ENCODE measurements around the gene CNOT1.
"Not testable (repeated sequence)": the region's sequence is repeated elsewhere in the genome, so short reads cannot be mapped to it uniquely, and the experiment has no call there.

CNOT1 gene
- total RNA-seq, result 325 to 389 (median 385) reads per million in 3 experiments

DNA sequence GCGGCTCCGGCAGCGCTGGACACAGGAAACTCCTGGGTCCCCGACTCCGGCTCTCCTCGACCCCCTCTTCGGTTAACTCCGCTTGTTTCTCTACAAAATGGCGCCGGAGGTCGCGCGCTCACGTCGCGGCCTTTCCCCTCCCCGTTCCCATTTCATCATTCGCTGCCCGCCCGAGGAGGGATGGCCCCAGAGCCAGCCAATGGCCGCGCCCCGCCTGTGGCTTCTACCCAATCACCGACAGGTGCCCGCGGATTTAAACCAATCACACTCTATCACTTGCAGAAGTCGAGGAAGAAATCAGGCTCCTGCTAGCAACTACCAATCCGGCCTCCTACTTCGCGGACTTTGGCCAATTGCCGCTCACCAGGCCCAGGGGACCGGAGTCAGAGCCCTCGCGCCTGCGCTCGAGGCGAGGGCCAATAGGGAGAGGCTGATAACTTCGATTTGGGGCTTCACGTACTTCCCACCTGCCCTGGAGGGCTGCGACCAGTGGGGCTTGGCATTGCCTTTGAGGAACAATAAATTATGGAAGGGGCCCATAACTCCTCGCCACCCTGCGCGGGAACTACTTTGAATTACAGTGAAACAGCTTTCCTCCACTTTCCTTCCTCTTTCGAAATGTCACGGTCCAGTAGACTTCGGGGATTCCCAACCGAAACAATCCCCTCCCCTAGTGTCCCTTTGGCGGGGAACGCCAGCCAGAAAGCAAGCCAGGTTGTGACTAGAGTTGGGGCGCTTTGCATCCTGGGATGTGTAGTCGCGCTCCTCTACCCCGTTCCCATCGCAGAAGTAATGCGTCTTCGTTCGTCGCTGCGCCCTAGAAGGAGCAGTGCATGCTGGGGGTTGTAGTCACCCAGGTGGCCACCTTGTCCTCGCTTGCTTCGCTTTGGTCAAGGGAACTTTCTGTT is at the start of gene CNOT1:
CNOT1 (minus strand) TSS at position 94 of the 908 bp plus-strand sequence. CDS start 30,489 bp downstream, outside the sequence.
- DNase-seq, result peak; percentile 99

DNA sequence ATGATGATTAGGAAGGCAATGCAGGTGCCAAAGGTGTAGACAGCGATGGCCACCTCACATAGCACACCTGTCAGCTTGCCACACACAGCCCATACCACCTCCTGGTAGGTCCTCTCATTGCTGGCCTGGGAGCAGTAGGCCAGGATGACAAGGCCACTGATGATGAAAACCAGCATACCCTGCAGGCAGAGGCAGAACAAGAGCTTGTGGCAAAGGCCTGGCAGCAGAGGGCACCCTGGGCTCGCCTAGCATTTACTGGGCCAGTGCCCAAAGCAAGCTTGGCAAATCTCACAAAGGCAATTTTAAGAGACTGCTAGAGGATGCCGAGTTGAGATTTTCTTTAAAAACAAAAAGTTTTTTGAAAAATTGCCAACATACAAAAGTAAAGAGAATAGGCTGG is 49.1 kb upstream of the CNOT1 start:
- DNase-seq, result no peak

DNA sequence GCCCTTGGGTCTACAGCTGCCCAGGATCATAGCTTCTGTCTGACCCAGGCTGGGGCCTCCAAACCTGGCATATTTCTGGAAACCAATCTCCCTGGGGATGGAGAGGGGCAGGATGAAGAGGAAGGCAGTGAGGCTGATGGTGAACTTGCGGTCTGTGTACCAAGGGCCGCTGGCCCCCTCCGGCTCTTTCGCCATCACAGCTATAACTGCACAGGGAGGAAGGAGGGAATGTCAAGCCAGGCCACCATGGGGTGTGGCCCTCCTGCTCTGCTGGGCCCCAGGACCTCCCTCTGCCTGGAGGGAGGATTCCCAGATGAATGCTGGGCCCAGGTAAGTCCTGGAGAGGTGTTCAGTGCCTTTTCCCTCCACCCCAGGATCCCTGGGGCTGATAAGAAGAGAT is 48.6 kb upstream of the CNOT1 start:
- DNase-seq, result no peak

DNA sequence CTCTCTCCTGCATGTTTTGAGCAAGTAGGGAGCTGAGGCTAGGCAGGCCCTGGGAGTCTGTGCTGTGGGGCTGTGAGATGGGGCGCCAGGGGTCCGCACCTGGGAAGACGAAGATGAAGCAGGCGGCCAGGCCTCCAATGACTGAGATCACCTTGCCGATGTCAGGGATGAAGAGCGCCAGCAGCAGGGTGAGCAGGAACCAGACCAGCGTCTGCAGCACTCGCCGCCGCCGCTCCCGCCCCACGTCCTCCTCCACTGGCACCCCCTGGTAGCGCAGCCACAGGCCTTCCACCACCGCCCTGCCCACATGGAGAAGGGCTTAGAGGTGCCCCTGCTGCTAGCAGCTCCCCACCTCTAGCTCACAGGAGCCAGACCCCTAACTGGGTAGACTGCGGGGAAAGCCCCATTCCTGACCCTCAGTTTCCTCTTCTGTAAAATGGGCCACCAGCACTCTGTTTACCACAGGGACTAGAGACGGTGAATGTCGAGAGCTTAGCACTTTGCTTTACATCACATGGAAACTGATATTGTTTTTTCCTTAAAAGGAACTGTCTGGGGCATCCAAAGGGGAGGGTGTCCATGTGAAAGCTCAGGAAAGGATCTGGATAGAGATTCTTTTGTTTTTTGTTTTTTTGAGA is 41.4 kb upstream of the CNOT1 start:
- no peak for DNase-seq

- no peak for DNase-seq
Observed at GRCh38 chr16:58670177-58670576, 40.6 kb upstream of the CNOT1 start.

DNA sequence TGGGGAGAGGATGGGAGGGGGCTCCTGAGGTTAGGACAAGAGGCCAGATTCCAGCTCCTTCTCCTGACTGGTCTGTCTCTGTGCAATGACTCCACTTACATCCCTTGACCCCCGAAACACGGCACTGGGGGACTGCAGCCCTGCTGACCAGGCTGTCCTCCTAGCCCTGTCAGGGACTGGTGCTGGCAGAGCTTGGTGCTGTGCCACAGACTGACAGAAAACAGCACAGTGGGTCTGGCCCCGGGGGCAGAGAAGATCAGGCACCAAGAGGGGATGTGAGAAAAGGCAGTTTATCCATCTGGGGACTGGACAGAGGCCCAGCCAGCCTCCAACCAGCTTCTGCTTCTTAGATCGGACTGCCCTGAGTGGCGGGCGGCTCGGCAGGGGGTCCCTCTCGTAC is 35.6 kb upstream of the CNOT1 start:
- no peak for DNase-seq

- DNase-seq, result no peak
Observed at GRCh38 chr16:58661199-58661830, 31.7 kb upstream of the CNOT1 start.

DNA sequence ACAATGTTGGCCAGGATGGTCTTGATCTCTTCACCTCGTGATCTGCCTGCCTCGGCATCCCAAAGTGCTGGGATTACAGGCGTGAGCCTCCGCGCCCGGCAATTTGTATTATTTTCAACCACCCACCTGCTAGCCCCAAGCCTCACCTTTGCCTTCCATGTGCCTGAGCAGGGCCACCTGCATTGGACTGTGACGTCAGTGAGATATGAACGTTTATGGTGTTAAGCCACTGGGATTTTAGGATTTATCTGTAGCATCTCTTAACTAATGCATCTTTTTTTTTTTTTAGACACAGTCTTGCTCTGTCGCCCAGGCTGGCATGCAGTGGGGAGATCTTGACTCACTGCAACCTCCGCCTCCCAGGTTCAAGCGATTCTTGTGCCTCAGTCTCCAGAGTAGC is 30.3 kb upstream of the CNOT1 start:
- not testable (repeated sequence) for DNase-seq

DNA sequence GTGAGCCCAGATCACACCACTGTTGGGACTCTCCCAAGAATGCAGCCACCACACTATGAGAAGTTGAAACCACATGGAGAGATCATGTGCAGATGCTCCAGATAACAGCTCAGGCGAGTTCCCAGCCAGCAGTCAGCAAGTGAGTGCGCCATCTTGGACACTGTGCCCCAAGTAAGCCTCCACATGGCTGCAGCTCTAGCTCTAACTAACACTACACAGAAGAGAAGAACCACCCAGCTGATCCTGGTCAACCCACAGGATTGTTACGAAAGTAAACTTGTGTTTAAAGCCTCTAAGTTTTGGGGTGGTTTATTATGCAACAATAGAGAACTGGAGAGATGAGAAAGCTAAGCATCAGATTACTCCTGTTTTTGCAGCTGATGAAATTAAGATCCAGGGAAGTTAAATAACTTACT is 29.2 kb upstream of the CNOT1 start:
- DNase-seq, result no peak

GRCh38 chr16:58656899-58657298 is 27.3 kb upstream of the CNOT1 start:
- DNase-seq, result no peak

- no peak for DNase-seq
Observed at GRCh38 chr16:58655215-58655596, 25.6 kb upstream of the CNOT1 start.

GRCh38 chr16:58654560-58655214 is 25.1 kb upstream of the CNOT1 start:
- DNase-seq, result no peak

- no peak for DNase-seq
Observed at GRCh38 chr16:58652741-58653140, 23.1 kb upstream of the CNOT1 start.

DNA sequence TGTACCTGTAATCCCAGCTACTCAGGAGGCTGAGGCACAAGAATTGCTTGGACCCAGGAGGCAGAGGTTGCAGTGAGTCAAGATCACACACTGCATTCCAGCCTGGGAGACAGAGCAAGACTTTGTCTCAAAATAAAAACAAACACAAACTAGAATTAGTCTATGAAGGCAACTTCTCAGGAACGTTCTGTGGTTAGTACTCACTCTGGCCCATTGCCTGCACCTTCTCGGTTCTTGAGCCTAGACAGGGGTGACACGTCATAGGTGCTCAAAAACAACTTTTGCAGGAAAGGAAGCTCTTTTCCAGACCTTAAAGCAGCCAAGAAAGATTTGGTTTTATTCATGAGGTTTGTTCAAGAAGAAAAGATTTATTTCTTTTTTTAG is 22.3 kb upstream of the CNOT1 start:
- DNase-seq, result no peak

- no peak for DNase-seq
Observed at GRCh38 chr16:58649707-58650106, 20.1 kb upstream of the CNOT1 start.

DNA sequence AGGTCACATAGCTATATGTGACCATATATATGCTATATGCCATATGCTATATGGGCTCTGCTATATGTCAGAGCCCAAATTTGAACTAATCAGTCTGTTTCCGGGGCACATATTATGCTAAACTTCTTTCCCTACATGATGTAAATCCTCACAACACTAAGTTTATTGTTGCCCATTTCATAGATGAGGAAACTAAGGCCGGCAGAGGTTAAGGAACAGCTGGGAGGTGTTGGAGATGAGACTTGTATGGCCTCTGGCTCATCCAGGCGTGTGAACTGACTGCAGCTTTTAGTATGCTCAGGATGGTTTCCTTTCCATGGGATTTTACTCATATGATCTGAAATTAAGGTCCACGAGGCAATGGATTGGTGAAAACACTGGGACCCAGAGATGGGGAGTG is 17.5 kb upstream of the CNOT1 start:
- DNase-seq, result no peak

GRCh38 chr16:58644765-58645487 is 15.3 kb upstream of the CNOT1 start:
- no peak for DNase-seq

- DNase-seq, result no peak
Observed at GRCh38 chr16:58644108-58644507, 14.5 kb upstream of the CNOT1 start.

DNA sequence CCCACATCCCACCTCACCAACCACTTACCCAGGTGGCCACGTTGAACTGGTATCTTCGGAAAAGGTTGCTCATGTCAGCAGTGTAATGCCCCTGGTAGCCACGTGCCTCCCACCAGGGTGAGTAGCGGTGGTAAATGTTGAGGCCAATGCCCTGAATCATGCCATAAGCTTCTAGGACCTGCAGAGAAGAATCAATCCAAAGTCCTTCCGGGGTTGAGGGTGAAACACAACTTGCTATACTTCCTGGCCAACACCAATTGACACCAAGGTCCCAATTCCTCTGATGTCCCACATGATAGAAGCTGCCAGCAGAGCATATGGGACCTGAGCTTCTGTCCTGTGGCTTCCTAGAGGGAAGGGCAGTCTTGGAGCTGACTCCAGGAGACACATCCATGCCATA is 11.3 kb upstream of the CNOT1 start:
- DNase-seq, result no peak

- DNase-seq, result no peak
Observed at GRCh38 chr16:58639836-58640235, 10.2 kb upstream of the CNOT1 start.

GRCh38 chr16:58639230-58639629 is 9.6 kb upstream of the CNOT1 start:
- DNase-seq, result no peak
